Activated T-helper 9 cell treated with anti-CD3 and anti-CD28 coated beads, Interleukin-2, amount 50 U/mL, for 16 hours (primary cell): ENCODE measurements around the gene SATL1.
"Not testable (repeated sequence)": the region's sequence is repeated elsewhere in the genome, so short reads cannot be mapped to it uniquely, and the experiment has no call there.

ENCODE experiments used
- DNase-seq: peaks from one replicate; pipeline ENCODE4 v3.0.0-alpha.2; 2020; ENCODE audit warnings: low read depth

Gene SATL1, protein sequence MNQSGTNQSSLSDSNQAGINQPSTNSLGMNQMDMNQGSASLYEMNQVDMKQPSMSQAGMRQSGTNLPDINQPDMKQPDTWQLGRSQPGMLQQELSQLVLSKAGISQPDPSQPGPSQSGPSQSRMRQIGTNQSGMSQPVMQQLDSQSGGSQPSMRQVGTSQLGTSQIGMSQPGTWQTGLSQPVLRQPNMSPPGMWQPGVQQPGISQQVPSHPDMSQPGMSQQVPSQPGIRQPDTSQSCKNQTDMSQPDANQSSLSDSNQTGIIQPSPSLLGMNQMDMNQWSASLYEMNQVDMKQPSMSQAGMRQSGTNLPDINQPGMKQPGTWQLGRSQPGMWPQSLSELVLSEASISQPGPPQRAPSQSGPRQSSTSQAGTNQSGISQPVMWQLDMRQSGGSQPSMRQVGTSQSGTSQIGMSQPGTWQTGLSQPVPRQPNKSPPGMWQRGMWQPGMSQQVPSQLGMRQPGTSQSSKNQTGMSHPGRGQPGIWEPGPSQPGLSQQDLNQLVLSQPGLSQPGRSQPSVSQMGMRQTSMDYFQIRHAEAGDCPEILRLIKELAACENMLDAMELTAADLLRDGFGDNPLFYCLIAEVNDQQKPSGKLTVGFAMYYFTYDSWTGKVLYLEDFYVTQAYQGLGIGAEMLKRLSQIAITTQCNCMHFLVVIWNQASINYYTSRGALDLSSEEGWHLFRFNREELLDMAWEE

DNA sequence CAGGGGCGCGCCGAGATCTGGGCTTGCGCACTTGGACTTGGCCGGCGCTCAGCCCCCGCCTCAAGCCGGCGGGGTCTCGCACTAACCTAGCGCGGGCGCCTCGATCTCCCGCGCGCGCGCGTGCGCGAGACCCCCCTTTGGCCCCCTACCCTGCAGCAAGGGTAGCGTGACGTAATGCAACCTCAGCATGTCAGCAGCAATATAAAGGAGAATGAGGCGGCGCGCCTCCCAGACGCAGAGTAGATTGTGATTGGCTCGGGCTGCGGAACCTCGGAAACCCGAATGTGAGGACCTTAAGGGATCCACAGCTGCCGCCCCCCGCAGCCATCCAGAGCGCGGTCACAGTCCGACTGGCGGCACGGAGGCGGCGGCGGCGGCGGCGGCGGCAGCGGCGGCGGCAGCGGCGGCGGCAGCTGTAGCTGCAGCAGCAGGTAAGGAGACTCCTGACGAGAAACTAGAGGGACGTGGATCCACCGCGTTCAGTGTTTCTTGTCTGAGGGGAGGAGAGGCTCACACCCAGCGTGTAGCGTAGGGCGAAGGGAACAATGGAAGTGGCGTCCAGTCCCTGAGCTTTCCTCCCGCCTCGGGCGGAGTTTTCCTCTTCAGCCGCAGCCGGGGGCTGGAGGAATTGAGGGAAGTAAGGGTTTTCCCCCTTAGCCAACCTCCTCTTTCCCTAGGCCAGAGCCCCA lies at the start of gene SATL1, which contains the start of gene ZNF711:
Gene SATL1 (minus strand): TSS at position 19 of the 689 bp plus-strand sequence. CDS start 134,811 bp downstream, outside the sequence.
Gene ZNF711 (plus strand): TSS at position 231 of the 689 bp plus-strand sequence. CDS start 3,582 bp downstream, outside the sequence.
- no peak for DNase-seq

DNA sequence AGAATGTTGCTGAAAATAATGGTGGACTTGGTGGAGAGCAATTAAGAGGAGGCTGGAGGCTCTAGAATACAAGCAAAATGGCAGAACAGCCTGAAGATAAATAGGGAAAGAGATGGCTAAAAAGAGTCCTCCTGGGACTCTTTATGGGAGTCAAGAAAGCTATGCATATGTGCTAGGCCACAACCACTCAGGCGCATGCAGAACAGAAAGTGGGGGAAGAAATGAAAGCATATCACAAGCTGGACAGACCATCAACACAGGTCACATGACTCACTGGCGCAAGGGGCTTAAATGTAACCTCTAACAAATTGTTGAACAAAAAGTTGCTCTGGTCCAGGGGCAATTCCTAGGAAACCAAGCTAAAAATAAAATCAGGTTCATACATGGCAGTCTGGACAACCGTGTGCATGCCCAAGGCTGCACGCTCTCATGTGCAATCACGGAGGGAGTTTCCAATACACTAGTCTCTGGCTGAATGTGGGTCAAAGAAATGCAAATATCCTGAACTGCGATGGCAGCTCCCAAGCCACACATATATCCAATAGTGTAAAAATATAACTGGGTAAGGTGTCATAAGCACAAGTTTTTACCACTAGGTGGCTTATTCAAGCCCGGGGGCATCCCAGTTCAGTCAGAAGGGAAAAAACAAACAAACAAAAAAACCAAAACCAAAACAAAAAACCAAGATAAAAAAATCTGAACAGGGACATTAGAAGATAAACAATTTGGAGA lies 45.6 kb upstream of the SATL1 start:
- DNase-seq: no peak

DNA sequence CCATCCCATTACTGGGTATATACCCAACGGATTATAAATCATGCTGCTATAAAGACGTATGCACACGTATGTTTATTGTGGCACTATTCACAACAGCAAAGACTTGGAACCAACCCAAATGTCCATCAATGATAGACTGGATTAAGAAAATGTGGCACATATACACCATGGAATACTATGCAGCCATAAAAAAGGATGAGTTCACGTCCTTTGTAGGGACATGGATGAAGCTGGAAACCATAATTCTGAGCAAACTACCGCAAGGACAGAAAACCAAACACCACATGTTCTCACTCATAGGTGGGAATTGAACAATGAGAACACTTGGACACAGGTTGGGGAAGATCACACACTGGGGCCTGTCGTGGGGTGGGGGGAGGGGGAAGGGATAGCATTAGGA lies 41.7 kb upstream of the SATL1 start:
- not testable (repeated sequence) for DNase-seq

DNA sequence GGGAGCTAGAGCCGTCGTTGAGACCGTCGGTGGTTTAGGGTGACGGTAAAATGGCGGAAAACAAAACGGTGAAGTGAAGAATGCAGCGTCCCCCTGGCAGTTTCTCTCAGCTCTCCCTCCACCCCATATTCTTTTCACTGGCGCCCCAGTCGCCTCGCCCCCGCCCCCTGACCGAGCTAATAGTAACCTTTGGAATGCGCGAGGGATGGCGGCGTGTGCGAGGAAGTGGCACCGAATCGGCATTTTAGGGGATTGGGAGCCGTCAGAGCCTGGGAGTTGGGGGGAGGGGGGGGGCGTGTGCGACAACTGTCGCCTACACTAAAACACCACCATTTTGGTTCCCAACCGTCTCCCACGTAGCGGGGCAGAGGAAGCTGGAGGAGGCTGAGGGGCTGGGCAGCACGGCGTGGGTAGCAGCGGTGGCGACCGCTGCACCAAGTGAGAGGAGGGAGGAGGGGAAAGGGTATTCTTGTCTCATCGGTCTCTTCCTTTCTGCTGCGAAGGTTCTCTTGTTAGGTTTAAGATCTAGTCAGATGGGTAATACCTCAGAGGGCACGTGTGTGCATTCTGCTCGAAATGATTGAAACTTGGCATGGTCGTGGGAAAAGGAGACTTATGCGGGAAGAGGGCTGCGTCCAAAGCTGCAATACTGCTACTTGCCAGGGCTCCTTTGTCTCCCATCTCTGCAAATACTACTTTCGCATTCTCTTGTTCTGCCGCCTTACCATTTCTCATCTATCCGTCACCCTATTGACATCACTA lies 1.1 kb upstream of the SATL1 start:
- no peak for DNase-seq

DNA sequence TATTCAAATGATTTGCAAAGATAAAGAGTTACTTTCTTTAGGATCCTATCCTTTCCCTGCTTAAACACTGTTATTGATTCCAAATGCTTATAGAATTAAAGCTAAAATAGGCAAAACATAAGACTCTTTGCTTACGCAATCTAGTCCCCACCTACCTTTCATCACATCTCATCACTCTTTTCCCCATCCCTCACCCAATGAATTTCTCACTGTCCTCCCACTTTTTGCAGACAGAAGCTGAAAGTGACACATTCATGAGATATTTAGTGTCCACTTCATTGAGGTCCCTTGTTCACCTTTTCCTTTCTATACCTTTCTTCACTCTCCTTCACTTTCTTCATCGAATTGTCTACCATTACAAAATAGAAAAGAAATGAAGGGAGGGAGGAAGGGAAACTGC lies 424 bp downstream of the SATL1 start:
- no peak for DNase-seq

DNA sequence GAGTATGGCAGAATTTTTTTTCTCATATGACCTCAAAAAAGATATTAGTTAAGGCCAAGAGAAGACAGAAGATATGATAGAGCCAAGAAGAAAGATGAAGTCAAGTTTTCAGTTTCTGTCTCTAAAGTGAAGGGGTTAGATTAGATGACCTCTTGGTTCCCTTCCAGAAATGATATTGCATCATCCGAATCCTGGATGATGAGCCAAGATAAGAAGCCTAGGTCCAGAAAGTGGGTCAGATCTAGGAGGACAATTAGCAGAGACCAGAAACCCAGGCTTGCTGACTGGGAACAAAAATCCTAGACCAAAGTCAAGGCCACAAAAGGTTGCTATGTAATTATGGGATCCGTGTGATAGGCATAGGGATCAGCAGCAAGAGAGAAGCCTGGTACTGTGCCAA lies 20.2 kb downstream of the SATL1 start:
- DNase-seq: no peak

DNA sequence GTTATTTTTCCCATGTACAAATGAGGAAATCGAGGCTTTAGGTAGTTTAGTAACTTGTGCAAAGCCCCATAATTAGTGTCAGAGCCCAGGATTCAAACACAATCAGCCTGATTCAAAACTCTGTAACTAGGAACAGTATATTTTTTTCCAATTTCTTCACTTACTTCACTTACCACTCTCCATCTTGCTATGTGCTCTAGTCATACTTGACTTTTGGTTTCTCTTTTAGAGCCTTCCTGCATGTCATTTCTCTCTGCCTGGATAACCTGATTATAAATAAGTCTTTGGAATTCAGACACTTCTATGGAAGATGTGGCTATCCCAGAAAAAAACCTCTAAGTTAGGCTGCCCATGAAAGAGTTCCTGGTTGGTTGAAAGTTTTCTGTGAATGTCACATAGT lies 22.2 kb downstream of the SATL1 start:
- no peak for DNase-seq

DNA sequence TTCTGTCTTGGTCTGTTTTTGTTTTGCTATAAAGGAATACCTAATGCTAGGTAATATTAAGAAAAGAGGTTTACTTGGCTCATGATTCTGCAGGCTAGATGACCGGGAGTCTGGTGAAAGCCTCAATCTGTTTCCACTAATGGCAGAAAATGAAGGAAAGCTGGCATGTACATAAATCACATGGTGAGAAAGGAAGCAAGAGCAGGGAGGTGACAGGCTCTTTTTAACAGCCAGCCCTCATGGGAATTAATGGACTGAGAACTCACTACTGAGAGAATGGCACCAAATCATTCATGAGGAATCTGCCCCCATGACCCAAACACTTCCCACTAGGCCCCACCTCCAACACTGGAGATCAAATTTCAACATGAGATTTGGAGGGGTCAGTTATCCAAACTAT lies 27.6 kb downstream of the SATL1 start:
- no peak for DNase-seq

DNA sequence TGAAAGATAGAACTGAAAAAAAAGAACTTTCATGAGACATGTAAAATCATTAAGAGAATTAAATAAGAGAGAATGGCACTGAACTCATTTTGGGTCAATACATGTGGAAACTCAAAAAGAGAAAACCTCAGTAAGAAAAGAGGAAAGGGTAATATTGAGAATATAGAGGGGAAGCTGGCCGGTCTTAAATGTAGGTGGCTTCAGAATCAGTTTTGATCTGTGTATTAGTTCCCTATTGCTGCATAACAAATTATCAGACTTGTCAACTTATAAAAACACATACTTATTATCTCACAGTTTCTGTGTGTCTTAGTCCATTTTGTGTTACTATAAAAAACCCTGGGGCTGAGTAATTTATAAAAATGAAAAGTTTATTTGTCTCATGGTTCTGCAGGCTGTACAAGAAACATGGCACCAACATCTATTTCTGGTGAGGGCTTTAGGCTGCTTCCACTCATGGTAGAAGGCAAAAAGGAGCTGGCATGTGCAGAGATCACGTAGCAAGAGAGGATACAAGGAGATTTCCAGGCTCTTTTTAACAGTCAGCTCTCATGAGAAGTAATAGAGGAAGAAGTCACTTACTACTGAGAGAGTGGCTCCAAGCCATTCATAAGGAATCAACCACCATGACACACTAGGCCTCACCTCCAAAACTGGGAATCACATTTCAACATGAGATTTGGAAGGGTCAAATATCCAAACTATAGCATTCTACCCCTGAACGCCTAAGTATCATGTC lies 29.6 kb downstream of the SATL1 start:
- no peak for DNase-seq

DNA sequence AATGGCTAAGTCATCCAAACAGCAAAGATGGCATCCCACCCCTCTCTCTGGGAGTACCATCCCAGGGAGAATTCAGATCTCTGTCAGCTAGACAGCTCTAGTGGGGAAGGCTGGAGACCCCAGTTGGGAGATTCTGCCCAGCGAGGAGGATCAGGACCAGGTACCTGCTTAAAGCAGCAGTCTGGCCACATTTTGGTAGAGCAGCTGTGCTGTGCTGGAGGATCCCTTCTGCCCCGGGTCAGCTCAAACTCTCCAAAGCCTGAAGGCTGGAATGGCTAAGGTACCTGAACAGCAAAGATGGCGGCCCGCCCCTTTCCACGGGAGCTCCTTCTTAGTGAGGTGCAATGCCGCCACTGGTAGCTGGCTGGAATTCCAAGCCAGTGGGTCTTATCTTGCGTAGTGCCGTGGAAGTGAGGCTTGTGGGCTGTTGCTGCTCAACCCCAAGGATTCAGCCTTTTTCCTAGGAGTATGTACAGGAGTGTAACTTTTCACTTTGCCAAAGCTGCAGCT lies 40.1 kb downstream of the SATL1 start:
- no peak for DNase-seq

DNA sequence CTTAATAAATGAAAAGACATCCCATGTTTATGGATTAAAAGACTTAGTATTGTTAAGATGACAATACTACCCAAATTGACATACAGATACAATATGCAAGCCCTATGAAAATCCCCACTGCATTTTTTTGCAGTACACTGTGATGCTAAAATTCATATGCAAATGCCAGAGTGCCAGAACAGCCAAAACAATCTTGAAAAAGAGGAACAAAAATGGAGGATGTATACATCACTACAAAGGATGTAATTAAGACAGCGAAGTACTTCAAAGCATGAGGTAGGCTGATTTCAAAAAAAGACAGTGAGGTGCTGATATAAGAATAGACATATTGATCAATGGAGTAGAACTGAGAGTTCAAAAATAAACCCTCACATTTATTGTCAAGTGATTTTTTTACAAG lies 47.3 kb downstream of the SATL1 start:
- DNase-seq: no peak

DNA sequence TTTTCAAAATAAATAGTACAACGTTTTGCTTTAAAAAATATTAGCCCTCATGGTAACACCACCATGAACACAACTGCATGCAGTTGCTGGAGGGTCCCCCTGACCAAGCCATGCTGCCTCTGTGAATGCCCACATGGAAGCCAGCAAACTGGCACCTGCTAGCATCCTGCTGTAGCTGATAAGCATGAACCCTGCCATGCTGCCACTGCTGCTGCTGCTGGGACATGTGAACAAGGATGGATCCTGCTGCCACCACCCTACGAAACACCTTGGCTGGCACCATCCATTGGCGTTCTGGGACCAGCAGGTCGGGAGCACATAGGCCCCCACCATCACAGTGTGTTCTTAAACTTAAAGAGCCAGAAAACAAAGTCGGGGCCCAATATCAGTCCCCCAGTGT lies 83.9 kb downstream of the SATL1 start:
- DNase-seq: no peak

DNA sequence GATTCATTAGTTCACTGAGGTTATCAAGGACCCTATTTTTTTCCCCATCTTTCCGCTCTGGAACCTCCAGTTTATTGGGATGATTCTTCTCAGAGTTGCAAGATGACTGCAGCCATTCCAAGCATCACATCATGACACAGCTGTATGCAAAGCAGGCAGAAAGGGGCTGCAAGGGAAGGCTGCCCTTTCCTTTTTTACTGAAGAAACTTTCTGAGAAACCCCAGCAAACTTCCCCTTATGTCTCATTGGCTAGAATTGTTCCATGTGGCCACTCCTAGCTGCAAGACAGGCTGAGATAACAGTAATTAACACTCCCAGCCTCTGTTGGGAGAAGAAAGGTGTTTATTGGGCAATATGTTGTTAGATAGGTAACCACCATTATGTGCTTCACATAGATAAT lies 102.6 kb downstream of the SATL1 start:
- DNase-seq: no peak

DNA sequence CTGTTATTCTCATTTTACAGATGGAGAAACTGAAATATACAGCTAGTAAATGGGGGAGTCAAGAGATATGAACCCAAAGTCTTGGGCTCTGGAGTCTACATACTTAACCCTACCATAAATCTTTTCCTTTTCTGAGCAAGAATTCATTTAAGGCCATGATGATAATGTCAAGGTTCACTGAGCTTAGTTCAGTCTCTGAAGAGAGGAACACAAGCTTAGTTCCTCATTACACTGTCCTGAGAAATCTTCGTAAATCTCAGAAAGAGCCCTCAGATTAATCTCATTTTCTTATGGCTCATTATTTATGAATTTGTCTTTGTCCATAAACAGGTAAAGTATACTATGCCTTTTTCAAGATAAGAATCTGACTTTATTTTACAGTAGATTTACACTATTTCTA lies 104.2 kb downstream of the SATL1 start:
- DNase-seq: no peak

DNA sequence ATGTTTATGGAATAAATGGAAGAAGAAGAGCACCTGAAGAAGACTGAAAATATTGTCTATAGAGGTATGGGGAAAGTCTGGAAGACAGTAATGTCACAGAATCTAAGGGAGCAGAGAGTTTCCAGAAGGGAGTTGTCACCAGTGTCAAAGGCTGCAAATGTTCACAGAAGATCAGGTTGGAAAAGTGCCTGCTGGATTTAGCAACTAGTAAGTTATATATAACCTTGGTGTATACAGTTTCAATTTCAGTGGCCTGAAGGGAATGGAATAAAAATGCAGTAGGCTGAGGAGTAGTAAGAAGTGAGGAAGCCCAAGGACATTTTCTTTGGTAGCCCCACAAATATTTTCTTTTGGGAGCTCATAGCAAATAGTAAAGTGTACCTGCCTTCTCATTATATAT lies 107.2 kb downstream of the SATL1 start:
- DNase-seq: no peak

DNA sequence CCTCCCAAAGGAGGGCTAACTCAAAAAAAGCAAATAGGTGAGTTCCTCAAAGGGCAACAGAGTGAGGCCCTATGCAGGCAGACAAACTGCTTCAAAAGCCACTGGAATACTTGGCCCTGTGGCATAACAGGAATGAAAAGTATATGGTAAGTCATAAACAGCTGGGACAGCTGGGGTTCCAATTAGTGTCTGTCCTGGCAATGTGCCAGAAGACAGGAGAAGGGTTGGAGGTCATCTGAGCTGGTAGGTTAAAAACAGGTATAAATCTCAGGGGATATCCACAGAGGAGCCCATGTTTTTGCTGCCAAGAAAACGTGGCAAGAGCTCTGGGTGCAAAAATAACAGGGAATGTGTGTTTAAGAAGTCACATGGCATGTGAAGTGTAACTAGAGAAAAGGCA lies 128.3 kb downstream of the SATL1 start:
- DNase-seq: no peak

DNA sequence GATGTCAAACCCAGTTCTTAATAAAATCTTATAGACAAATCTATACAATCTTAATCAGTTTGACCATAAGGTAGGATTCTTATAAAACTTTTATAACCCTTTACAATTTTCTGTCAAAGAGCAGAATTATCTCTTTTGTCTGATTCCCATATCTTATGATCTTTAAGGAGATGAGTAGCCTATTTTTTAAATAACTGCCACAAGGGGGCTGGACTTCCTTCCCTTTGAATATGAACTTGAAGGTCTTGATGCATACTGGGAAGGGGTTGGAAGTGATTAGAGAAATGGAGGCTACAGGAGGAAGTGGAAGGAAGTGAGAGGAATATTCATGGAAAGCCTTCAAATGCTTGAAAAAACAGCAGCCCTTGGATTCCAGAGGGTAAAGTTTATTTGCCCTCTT lies 128.8 kb downstream of the SATL1 start:
- DNase-seq: no peak

DNA sequence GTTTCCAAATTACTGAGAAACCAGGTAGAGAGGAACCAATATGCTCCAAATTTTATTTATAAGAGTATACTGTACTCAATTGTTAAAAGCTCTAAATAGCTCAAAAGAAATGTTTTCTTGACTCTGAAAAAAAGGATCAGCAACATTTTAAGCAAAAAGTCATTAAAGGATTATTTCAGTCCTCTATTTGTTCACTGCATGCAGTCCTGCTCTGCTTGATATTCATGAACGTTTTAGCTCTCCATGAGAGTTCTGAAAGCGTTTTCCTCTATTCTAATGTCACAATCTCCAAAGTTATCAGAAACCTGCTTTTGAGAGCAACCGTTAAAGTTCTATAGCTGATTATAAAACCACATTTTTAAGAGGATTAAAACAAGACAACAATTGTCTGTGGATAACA lies 129.4 kb downstream of the SATL1 start:
- no peak for DNase-seq

DNA sequence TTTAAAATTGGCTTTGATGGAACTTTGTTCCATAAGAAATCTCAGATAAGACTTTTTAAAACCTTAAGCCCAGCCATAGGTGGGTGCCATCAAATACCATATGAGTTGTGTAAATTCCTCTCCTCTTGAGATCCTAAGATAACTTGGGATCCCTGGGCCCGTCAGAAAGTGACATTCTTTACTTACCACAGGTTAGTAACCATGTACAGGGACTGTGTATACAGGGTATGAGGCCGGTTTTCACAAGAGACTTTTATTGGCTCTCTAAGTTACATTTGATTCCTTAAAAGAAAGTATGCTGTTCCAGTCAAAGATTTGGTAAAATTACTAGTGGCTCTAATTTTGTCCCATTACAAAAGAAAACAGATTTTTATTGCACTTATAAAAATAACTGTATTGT lies 129.8 kb downstream of the SATL1 start:
- DNase-seq: no peak

DNA sequence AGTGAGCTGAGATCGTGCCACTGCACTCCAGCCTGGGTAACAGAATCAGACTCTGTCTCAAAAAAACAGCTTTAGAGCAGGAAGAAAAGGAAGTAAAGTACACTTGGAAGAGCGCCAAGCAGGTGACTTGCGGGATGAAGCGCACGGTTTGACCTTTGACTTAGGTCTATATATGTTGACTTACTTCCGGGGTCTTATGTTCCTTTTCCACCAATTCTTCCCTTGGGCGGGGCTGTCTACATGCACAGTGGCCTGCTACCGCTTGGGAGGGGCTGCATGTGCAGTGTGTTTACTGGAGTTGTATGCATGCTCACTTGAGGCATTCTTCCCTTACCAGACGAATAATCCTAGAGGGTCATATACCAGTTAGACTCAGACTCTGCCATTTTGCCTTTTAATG lies 131.3 kb downstream of the SATL1 start:
- no peak for DNase-seq

DNA sequence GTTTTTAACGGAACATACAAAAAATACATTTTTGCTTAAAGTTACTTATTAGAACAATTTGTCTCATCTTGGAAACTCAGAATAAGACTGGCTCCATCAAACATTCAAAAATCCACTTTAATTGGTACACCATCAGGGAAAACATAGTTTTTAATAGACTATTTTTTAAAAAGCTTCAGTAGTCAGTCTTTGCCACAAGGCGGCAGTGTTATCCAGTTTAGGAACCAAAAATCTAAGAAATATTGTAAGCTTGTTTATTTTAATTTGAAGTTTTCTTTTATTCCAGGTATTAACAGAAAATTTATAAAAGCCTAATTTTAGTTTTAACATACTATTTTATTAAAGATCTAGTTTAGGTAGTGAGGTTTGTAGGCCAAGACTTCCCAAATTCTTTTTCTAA lies 132.2 kb downstream of the SATL1 start:
- no peak for DNase-seq
